ENCODE measurements around the gene PIGU. TPM values are rescaled to one million over a fixed set of nuclear protein-coding genes. Genes with fewer than 3 reads are reported as not detected.
"Not testable (repeated sequence)": the region's sequence is repeated elsewhere in the genome, so short reads cannot be mapped to it uniquely, and the experiment has no call there.

PIGU gene
- total RNA-seq, 1 donor from 2014 or later: 40.1 TPM

DNA sequence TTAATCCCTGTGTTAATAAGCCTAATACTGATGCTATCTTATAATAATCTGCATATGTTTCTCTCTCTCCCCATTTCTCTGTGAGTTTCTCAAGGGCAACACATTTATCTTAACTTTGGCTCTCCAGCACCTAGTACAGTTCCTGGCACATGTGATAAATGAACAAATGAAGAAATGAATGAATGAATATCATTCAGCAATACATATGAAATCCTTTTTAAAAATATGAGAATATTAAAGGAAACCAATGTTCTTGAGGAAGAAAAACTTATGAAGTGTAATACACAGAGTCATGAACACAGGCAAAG, 55.9 kb downstream of the PIGU start:
- H3K27ac Mint-ChIP-seq: no peak overlapping the region
- no peaks in the 10 kb centered on the region for H3K27me3 ChIP-seq
- no peak for TF ChIP-seq EZH2 (IDR thresholded peaks at IDR 0.05)
- TF ChIP-seq EZH2phosphoT487 (IDR thresholded peaks at IDR 0.05): no peak
- TF ChIP-seq, protein P1, sequence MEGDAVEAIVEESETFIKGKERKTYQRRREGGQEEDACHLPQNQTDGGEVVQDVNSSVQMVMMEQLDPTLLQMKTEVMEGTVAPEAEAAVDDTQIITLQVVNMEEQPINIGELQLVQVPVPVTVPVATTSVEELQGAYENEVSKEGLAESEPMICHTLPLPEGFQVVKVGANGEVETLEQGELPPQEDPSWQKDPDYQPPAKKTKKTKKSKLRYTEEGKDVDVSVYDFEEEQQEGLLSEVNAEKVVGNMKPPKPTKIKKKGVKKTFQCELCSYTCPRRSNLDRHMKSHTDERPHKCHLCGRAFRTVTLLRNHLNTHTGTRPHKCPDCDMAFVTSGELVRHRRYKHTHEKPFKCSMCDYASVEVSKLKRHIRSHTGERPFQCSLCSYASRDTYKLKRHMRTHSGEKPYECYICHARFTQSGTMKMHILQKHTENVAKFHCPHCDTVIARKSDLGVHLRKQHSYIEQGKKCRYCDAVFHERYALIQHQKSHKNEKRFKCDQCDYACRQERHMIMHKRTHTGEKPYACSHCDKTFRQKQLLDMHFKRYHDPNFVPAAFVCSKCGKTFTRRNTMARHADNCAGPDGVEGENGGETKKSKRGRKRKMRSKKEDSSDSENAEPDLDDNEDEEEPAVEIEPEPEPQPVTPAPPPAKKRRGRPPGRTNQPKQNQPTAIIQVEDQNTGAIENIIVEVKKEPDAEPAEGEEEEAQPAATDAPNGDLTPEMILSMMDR (IDR thresholded peaks at IDR 0.05): no peak

DNA sequence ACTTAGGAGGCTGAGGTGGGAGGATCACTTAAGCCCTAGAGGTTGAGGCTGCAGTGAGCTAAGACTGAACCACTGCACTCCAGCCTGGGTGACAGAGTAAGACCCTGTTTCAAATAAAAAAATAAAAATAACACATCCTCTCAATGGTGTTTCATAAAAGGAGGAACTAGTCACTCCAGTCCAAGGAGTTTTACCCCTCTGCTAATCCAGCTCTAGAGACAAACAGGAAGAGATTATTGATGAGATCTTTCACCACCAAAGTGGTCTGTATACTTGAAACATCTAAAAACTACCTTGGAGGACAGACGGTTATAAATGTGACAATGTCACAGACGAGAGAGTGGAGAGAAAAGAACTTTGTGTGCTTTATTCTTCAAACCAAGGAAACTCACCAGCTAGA, 58.2 kb downstream of the PIGU start:
- Mint-ChIP-seq H3K4me1 (no peaks in the 10 kb centered on the region), H3K9me3 (peaks cover 4% of the 10 kb centered on the region), H3K36me3 (peaks cover 42% of the 10 kb centered on the region), H3K27me3 (ENCODE audit: insufficient read depth, low read depth) (peaks cover 2% of the 10 kb centered on the region), H3K4me3 (no peak overlapping the region), H3K27ac (no peak overlapping the region)
- Histone ChIP-seq H3K27ac (no peak overlapping the region), H3K9ac (no peak overlapping the region), H3K36me3 (peaks cover 3% of the 10 kb centered on the region), H3K4me3 (no peak overlapping the region), H3K4me1 (no peaks in the 10 kb centered on the region), H3F3A (ENCODE audit: low read depth) (no peaks in the 10 kb centered on the region), H4K20me1 (ENCODE audit: low read depth) (no peaks in the 10 kb centered on the region), H3K79me2 (ENCODE audit: low read depth) (no peaks in the 10 kb centered on the region), H3K4me2 (no peak overlapping the region), H3K9me3 (ENCODE audit: low read depth) (no peaks in the 10 kb centered on the region), H3K27me3 (no peaks in the 10 kb centered on the region), H2AFZ (replicated peaks) (no peak overlapping the region)
- TF ChIP-seq, protein P1 (IDR thresholded peaks at IDR 0.05): no peak
- TF ChIP-seq EZH2 (IDR thresholded peaks at IDR 0.05) (no peak), EZH2phosphoT487 (IDR thresholded peaks at IDR 0.05) (no peak)
- no peak for DNase-seq (ENCODE audit: low spot score)

More for the DNA sequence above, 55.9 kb downstream of the PIGU start:
- H3K27ac ChIP-seq: no peak overlapping the region
- peaks cover 7% of the 10 kb centered on the region for H3F3A ChIP-seq (ENCODE audit: low read depth)
- H2AFZ ChIP-seq (replicated peaks): no peak overlapping the region
- peaks cover 4% of the 10 kb centered on the region for H4K20me1 ChIP-seq (ENCODE audit: low read depth)
- H3K9ac ChIP-seq: no peak overlapping the region
- peaks cover 33% of the 10 kb centered on the region for H3K36me3 Mint-ChIP-seq
- peaks cover 7% of the 10 kb centered on the region for H3K4me1 ChIP-seq
- H3K9me3 ChIP-seq (ENCODE audit: low read depth): no peaks in the 10 kb centered on the region
- no peak overlapping the region for H3K4me3 Mint-ChIP-seq
- peaks cover 3% of the 10 kb centered on the region for H3K36me3 ChIP-seq
- DNase-seq (ENCODE audit: low spot score): no peak
- no peak overlapping the region for H3K4me3 ChIP-seq
- peaks cover 13% of the 10 kb centered on the region for H3K4me1 Mint-ChIP-seq
- peaks cover 4% of the 10 kb centered on the region for H3K9me3 Mint-ChIP-seq
- no peak overlapping the region for H3K4me2 ChIP-seq
- H3K79me2 ChIP-seq (ENCODE audit: low read depth): no peaks in the 10 kb centered on the region
- peaks cover 2% of the 10 kb centered on the region for H3K27me3 Mint-ChIP-seq (ENCODE audit: insufficient read depth, low read depth)

DNA sequence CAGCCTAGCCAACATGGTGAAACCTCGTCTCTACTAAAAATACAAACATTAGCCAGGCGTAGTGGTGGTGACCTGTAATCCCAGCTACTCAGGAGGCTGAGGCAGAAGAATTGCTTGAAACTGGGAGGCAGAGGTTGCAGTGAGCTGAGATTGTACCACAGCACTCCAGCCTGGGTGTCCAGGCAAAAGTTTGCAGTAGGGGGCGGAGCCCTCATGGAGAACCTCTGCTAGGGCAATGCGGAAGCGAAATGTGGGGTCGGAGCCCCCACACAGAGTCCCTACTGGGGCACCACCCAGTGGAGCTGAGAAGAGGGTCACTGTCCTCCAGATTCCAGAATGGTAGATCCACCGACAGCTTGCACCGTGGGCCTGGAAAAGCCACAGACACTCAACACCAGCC, 60.0 kb downstream of the PIGU start:
- H3K9me3 ChIP-seq (ENCODE audit: low read depth); H2AFZ ChIP-seq (replicated peaks); H3K4me1 ChIP-seq; H3K27ac ChIP-seq; H3K4me1 Mint-ChIP-seq; H3K79me2 ChIP-seq (ENCODE audit: low read depth); H3K36me3 ChIP-seq; H3K4me2 ChIP-seq; H4K20me1 ChIP-seq (ENCODE audit: low read depth); H3K9me3 Mint-ChIP-seq; H3K27ac Mint-ChIP-seq; H3K4me3 Mint-ChIP-seq; DNase-seq (ENCODE audit: low spot score); H3K4me3 ChIP-seq; H3K9ac ChIP-seq; H3K27me3 Mint-ChIP-seq (ENCODE audit: insufficient read depth, low read depth); H3F3A ChIP-seq (ENCODE audit: low read depth); H3K27me3 ChIP-seq: not testable (repeated sequence)
- H3K36me3 Mint-ChIP-seq: peaks cover 46% of the 10 kb centered on the region

DNA sequence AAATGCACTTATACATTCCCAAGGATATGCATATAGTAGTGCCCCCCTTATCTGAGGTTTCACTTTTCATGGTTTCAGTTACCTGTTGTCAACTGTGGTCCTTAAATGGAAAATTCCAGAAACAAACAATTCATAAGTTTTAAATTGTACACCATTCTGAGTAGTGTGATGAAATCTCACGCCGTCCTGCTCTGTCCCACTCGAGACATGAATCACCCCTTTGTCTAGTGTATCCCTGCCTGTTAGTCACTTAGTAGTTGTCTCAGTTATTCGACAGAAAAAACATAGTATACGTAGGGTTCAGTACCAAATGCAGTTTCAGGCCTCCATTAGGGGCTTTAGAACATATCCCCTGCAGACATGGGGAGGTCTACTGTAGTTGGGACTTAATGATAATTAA, 61.4 kb downstream of the PIGU start:
- Mint-ChIP-seq H3K9me3 (peaks cover 6% of the 10 kb centered on the region), H3K27ac (no peak overlapping the region), H3K36me3 (peaks cover 36% of the 10 kb centered on the region), H3K4me1 (no peaks in the 10 kb centered on the region), H3K27me3 (ENCODE audit: insufficient read depth, low read depth) (no peaks in the 10 kb centered on the region), H3K4me3 (no peak overlapping the region)
- Histone ChIP-seq H3K9ac (no peak overlapping the region), H3K4me2 (no peak overlapping the region), H3K27ac (no peak overlapping the region), H4K20me1 (ENCODE audit: low read depth) (no peaks in the 10 kb centered on the region), H3F3A (ENCODE audit: low read depth) (no peaks in the 10 kb centered on the region), H3K4me1 (no peaks in the 10 kb centered on the region), H3K36me3 (no peaks in the 10 kb centered on the region), H3K27me3 (no peaks in the 10 kb centered on the region), H3K9me3 (ENCODE audit: low read depth) (no peaks in the 10 kb centered on the region), H3K4me3 (no peak overlapping the region), H2AFZ (replicated peaks) (no peak overlapping the region), H3K79me2 (ENCODE audit: low read depth) (no peaks in the 10 kb centered on the region)
- no peak for DNase-seq (ENCODE audit: low spot score)
- TF ChIP-seq EZH2phosphoT487 (IDR thresholded peaks at IDR 0.05) (no peak), EZH2 (IDR thresholded peaks at IDR 0.05) (no peak)
- TF ChIP-seq, protein P1 (IDR thresholded peaks at IDR 0.05): no peak

DNA sequence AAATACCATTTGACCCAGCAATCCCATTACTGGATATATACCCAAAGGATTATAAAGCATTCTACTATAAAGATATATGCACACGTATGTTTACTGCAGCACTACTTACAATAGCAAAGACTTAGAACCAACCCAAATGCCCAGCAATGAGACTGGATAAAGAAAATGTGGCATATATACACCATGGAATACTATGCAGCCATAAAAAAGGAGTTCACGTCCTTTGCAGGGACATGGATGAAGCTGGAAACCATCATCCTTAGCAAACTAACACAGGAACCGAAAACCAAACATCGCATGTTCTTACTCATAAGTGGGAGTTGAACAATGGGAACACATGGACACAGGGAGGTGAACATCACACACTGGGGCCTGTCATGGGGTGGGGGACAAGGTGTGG, 64.9 kb downstream of the PIGU start:
- H3K9ac ChIP-seq; H3K4me1 Mint-ChIP-seq; H3K4me3 ChIP-seq; H3K4me3 Mint-ChIP-seq; H3K36me3 ChIP-seq; H3K27ac ChIP-seq; H3K4me2 ChIP-seq; H3K79me2 ChIP-seq (ENCODE audit: low read depth); H3K9me3 ChIP-seq (ENCODE audit: low read depth); H4K20me1 ChIP-seq (ENCODE audit: low read depth); H3K27ac Mint-ChIP-seq; H3K27me3 Mint-ChIP-seq (ENCODE audit: insufficient read depth, low read depth); H3F3A ChIP-seq (ENCODE audit: low read depth); H3K9me3 Mint-ChIP-seq; DNase-seq (ENCODE audit: low spot score); H3K27me3 ChIP-seq; H2AFZ ChIP-seq (replicated peaks); H3K4me1 ChIP-seq: not testable (repeated sequence)
- H3K36me3 Mint-ChIP-seq: peaks cover 29% of the 10 kb centered on the region
